CD4-positive, alpha-beta T cell treated with Interleukin-12 subunit alpha and Interleukin-12 subunit beta, for 1 hour (primary cell): ENCODE data around the gene RPRD2.
"Not testable (repeated sequence)": the region's sequence is repeated elsewhere in the genome, so short reads cannot be mapped to it uniquely, and the experiment has no call there.

ENCODE experiments used
- DNase-seq: peaks from one replicate; pipeline ENCODE4 v3.0.0-alpha.2; 2020

The RPRD2 gene

DNA sequence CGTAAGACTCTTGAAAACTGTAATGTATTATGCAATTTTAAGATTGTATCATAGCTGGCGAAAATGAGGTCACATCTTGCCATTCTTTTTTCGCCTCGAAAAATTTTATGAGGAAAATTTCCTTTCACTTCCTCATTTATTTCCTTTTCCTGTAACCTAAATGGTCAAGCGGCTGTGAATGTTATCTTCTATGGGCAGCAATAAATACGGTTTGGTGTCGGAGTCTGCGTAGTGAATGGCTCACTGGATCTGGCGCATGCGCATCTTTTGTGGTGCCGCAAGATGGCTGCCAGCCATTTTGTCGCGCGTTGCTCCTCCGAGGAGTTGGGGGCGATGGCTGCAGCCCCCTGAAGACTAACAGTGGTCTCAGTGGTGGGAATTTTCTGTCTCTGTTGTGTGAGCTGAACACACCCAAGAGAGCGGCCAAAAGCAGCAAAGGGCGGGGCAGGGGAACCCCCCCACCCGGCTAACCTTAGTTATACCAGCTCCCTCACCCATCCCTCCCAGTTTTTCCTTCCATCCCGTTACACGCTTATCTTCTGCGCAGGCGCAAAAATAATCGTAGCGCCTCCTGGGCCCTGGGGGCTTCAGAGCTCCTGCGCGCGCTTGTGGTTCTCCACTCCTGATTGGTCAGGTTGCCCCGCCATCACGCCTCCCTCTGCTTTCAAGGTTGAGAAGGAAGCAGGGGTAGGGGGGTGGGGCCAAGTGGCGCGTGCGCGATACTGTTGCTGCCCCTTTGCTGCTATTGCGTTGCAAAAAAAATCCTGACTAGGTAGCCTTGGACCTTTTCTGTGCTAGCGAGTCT, at the start of gene RPRD2:
RPRD2 (plus strand) TSS at position 722 of the 805 bp plus-strand sequence. CDS start 568 bp downstream, outside the sequence.
- DNase-seq = peak; percentile 99

DNA sequence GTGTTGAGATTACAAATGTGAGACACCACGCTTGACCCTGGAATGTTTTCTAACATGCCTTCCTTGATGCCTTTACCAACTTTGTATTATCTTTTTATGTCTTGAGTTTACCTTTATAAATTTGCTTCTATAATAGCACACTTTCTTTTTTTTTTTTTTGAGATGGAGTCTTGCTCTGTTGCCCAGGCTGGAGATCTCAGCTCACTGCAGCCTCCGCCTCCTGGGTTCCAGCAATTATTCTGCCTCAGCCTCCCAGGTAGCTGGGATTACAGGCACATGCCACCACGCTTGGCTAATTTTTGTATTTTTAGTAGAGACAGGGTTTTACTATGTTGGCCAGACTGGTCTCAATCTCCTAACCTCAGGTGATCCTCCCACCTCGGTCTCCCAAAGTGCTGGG, 49.3 kb upstream of the RPRD2 start:
- not testable (repeated sequence) for DNase-seq

DNA sequence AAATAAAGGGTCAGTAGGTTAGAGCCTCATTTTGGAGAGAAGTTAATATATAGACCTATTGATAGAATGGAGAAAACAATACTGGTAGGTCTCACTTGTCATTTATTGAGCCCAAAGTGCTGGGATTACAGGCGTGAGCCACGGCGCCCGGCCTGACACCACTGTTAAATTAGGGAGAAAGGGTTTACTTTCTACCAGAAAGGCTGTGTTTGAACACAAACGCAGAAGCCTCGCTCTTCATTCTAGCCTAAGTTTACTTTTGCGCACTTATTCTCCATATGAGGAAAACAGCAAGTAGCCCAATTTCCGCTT, 43.3 kb upstream of the RPRD2 start:
- DNase-seq = no peak

DNA sequence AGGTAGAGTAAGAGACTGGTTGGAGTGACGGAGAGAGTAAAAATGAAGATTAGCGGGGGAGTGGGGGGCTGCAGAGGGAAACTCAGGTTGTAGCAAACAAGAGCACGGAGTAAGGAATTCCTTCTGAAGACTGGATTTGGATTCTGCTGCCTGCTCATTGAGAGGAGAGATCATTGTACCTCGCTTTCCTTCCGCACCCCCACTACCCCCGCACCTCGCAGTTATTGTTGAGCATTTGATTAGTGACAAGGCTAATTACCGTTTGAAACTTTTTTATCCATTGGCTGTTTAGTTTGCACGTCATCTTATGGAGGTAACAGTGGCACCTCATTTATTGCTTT, 42.2 kb upstream of the RPRD2 start:
- peak; percentile 32 for DNase-seq

DNA sequence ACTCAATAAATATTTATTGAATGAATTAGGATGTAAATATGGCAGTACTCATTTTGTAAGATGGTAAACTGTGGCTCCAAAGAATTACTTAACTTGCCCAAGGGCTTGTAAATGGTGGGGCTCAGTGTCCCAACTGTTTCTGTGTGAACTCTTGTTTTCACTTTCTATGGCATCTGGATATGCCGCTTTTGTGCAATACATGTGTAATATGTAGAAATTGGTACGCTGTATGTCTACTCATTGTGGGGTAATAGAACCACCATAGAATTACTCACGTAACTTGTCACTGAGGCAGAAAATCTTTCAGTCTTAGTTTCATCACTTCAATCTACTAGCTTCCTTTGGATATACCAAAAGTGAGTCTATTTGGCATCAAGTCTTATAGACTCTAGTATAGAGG, 41.6 kb upstream of the RPRD2 start:
- peak; percentile 7 for DNase-seq

DNA sequence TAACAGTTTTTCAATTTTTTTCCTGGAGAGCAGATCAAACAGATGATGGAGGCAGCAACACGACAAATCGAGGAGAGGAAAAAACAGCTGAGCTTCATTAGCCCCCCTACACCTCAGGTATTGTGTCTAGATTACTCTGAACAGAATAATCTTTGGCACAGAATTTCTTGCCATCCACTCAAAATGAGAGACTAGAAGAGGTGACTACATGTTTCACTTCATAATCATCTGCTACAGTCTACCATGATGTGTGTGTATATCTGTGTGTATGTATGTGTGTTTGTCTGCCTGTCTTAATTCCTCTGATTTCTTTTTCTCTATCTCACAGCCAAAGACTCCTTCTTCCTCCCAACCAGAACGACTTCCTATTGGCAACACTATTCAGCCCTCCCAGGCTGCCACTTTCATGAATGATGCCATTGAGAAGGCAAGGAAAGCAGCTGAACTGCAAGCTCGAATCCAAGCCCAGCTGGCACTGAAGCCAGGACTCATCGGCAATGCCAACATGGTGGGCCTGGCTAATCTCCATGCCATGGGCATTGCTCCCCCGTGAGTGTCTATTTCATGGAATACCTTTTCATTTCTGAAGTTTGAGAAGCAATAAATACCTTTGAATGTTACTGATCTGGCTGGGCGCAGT, 31.2 kb upstream of the RPRD2 start:
- DNase-seq = no peak

DNA sequence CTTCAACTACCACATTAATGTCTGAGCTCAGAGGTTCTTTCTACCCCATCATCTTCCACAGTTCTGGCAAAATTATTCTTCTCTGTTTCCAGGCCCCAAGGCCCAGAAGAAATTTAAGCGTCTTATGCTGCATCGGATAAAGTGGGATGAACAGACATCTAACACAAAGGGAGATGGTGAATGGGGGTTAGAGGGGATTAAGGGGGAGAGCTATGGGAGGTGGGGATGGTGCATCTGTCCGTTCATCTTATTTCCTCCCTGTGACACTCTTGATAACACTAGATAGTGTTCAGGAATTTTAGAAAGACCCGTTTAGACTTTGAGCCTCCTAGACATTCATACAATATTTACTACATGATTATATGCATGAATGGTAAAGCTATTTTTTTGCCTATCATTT, 17.6 kb upstream of the RPRD2 start:
- DNase-seq = no peak

DNA sequence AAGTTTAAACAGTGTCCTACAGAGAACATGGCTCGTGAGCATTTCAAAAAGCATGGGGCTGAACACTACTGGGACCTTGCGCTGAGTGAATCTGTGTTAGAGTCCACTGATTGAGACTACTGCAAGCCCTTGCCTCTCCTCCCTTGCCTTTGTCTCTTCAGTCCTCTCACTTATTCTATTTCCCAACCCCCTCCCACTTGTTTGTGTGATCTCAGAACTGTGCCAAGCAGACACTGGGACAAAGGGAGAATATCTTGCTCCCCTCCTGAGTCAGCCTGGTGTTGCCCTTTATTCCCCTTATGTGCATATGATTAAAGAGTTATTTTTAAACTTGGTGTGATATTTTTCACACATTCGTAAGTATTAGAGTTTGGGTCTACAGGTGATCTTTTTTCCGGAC, 11.1 kb upstream of the RPRD2 start:
- no peak for DNase-seq

DNA sequence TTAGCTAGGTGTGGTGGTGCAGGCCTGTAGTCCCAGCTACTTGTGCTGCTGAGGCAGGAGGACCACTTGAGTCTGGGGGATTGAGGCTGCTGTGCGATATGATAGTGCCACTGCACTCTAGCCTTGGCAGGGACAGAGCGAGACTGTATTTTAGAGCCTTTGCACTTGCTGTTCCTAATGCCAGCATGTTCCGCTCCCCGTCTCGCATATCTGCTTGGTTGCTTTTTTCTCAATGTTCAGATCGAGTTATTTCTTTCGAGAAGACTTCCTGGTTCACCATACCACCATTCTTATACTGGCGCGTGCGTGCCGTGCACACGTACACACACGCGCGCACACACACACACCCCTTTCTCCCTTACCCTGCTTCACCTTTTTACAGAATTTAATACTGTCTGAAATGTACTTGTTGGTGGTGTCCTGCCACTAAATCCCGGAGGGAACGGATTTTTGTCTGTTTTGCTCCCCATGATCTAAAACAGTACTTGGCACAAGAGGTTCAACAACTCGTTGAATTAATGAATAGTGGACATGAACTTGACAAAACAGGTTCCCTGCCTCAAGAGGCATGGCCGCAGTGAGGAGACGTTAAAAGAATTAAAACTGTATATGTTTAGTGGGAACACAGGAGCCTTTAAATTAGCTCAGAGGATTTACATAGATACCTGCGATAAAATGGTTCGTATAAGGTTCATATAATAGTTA, 1.1 kb upstream of the RPRD2 start:
- DNase-seq = peak; percentile 48

DNA sequence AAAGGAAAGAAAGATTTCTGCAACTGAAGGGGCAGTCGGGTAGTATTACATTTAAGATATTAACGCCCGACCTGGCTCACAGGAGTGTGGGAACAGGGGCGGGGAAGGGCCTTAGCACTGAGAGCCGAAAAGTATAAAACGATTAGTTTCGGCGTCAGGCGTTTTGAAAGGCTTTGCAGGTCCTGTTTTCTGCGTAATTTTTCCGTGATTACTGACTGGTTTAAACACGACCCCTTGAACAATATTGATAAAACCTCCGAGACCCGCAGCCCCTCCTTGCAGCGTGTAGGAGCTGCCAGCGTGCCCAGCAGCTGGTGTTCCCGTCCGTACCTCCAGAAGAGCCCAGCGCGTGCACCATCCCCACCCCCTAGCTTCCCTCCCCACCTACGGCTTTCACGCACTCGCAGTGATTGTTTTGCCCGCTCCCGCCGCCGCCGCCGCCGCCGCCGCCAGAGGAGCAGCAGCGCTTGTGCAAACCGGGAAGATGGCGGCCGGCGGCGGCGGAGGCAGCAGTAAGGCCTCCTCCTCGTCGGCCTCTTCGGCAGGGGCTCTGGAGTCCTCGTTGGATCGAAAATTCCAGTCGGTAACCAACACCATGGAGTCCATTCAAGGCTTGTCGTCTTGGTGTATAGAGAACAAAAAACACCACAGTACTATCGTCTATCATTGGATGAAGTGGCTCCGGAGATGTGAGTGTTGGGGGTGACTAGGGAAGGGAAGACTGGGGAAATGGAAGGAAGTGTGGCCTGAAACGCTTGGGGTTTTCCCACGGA, 470 bp downstream of the RPRD2 start:
- peak; percentile 81 for DNase-seq

DNA sequence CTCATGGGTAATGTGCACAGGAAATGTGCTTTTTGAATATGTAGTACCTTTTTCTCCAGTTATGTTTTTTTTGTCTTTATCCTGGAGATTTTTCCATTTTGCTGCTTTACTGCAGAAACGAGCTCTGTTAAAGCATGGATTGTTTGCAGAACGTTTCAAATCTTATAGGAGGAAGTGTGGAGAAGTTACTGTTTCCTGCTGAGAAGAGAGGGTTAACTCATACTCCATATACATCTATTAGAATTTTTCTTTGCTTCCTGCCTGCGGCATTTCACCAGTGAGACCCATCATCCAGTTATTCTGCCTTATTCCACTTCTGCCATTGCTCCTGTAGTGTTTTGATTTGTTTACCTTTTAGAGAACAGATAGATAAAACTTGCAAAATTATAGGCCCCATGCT, 2.0 kb downstream of the RPRD2 start:
- DNase-seq = peak; percentile 23

DNA sequence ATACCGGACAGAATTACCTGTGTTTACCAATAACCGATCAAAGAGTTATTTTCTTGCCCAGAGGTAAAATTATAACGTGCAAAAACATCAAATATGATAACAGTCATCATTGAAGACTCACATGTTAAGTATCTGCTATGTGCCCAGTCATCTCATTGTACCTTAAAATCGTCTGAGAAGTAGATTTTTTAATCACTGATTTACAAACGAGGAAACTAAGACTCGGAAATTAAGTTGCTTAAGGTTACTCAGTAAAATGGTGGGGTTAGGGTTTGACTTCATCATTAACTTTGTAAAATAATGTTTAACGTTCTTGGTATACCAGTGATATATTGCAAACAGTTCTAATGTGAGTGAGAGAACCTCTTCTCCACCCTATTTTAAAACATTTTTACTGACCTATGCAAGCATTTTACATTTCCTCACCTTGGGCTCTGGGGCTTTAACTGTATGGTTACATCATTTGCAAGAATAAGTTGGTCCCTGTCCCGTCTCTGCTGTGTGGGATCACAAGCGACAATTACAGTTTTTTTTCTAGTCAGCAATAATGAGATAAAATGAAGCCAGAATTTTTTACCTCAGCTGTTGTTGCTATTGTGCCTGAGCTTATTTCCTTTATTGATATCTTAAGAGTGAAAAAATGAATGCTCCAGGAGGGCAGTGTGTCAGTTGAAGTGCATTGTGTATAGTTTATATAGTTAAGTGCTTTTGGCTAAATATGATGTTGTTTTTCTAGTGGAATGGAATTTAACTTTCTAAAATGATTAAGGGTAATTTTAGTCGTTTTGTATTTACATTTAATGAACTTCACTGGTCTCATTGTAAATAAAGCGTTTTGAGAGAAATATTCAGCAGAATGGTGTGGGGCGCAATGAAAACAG, 2.7 kb downstream of the RPRD2 start:
- DNase-seq = peak; percentile 7

DNA sequence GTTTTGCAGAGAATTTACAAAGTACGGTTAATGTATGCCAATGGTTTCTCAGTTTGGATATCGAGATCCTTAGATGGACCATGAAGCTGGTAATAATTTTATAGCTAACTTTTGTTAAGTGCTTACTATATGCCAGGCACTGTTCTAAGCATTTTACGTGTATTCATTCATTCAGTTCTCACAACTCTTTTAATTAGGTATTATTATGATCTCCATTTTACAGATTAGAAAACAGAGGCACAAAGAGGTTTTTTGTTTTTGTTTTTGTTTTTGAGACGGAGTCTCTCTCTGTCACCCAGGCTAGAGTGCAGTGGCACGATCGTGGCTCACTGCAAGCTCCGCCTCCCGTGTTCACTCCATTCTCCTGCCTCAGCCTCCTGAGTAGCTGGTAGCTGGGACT, 7.2 kb downstream of the RPRD2 start:
- DNase-seq = no peak

DNA sequence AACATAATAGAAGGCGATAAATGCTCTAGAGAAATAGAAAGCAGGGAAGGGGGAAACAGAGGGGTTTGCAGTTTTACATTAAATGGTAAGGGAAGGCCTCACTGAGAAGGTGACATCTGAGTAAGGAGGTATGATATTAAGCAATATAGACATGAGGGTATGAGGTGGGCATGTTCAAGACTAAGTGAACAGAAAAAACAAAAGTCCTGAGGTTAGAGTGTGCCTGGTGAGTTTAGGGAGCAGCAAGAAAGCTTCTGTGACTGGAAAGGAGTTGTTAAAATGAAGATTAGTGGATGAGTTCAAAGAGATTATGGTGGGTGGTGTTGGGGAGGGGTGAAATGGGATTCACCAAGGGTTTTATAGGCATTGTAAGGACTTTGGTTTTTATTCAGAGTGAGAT, 8.6 kb downstream of the RPRD2 start:
- no peak for DNase-seq

DNA sequence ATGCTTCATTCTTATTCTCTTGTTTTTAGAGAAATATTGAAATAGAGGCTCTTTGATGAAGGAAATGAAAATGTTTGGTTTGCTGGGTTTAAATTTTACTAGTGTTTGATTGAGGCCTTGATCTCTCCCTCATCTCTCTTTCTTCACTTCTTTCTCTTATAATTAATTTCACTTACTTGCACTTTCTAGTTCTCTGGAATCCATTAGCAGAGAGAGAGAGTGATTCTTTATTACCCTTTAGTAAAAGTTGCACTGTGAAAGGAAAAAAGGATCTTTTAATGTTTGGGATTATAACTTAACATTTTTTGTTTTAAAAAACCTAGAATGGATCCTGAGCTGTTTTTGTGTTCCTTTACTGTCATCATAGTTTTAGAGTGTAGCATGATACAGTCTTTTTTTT, 12.2 kb downstream of the RPRD2 start:
- DNase-seq = no peak

DNA sequence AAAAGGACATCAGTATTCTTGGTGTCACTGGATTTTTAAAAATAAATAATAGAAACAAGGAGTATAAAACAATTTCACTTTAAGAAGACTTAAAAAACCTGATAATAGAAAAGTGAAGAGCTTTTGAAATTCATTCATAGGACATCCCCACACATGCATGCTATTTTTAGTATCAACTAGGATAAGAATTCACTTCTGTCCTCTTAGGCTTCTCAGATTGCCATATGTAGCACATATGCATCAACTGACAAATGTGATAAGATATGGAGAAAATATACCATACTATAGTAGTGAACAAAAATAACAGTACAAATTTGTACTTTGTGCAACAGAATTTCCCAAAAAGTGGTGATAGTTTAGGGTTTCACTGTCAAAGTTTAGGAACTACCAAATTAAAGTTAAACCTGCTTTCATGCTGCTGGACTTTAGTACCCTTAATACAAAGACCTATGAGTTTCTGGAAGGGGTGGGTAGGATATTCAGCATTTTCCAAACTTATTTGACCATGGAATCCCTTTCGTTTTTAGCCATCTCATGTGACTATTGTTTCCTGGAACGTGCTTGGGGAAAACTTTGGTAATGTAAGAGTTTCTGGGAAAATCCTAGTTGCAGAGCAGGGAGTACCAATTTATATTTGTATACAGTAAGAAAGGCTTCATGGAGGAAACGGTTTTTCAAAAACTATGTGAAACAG, 19.8 kb downstream of the RPRD2 start:
- no peak for DNase-seq

DNA sequence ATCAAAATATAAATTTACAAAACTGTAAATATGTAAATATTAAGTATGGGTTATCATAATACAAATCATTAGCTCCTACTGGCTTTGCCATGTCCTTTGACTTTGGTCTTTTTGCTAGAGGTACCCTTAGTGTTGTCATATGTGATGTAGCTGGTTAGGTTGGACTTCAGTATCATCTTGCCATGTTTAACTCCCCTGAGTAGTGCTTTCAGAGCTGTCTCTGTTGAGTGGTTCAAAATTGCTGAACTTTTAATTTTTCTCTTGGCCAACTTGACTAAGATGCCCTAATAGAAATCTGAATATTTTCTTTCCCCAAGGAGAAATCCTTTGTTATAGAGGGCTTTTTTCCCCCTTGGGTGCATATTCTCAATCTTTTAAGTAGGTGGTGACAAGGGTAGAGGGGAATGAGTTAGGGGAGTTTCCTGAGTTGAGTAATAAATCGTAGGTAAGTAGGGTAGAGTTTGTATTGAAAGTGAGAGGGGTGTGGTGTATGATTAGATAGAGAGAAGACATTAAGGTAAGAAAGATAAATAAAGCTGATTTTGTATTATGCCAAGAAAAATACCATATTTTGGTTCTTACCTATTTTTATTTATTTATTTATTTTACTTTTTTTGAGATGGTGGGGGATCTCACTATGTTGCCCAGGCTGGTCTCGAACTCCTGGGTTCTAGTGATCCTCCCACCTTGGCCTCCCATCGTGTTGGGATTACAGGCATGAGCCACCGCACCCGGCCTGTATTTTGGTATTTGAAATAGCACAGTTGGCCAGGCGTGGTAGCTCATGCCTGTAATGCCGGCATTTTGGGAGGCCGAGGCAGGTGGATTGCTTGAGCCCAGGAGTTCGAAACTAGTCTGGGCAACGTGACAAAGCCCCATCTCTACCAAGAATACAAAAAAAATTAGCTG, 21.8 kb downstream of the RPRD2 start:
- DNase-seq = no peak

DNA sequence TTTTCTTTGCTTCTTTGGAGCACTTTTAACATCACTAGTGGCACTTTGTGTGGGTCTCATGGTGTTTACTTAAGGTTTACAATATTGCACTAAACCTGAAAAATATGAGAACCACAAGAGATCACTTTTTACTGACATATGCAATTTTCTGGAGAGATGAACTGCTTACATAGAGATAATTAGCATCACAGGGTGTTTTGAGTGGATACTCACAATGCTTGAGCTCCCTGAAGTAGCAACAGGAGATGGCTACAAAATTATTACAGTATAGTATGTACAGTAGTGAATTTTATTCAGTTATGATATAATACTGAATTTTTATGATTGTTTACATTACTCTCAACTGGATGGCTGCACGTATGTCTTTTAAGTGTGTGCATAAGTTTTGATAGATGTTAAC, 22.6 kb downstream of the RPRD2 start:
- DNase-seq = no peak

DNA sequence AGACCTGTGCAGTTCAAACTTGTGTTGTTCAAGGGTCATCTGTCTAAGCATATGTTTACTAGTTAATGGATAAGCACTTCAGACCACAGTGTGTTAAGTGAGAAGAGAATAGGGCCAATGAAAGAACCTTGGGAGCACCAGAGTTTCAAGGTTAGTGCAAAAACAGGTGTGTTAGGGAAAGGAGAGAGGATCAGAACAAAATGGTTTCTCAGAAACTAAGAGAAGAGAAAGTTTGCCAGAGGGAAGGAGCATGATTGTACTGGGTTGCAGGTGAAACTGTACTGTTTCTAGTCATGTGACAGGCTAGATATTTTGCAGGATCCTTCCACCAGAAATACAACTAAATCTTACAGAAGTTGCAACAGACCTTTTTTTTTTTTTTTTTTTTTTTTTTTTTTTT, 23.3 kb downstream of the RPRD2 start:
- DNase-seq = no peak

DNA sequence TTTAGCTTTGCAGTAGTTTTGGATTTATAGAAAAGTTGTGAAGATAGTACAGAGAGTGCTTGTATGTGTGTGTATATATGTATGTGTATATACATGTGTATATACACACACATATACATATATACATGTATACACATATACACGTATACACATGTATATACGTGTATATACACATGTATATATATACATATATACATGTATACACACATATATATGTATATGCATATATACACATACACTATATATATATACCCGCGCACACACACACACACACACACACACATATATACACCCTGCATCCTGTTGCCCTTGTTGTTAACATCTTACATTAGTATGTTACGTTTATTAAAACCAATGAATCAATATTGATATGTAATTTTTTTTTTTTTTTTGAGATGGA, 24.3 kb downstream of the RPRD2 start:
- no peak for DNase-seq

DNA sequence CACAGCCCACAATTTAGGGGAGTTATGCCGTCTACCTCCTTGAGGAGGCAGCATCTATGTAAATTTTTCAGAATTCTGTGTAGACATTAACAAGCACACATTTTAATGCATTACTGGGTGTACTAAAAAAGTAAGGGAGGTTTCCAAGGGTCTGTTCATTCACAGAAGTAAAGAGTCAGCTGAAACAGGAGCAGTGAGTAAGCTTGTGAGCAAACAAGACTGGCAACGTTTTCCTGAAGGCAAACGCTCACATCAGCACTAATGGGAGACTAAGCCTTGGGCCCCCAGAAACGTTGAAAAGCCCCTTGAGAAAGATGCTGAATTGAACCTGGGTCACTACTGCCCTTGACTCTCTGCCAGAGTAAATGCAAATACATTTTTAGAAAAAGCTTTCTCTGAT, 25.7 kb downstream of the RPRD2 start:
- DNase-seq = no peak
